ENCODE measurements around the gene ANAPC1.
"Not testable (repeated sequence)": the region's sequence is repeated elsewhere in the genome, so short reads cannot be mapped to it uniquely, and the experiment has no call there.

ANAPC1 gene

GRCh38 chr2:111790633-111791032 lies 93.4 kb downstream of the ANAPC1 start:
- FAIRE-seq, result not testable (repeated sequence)

GRCh38 chr2:111784081-111784480 lies 99.9 kb downstream of the ANAPC1 start:
- FAIRE-seq, result not testable (repeated sequence)

GRCh38 chr2:111782195-111782594 lies 101.8 kb downstream of the ANAPC1 start:
- FAIRE-seq, result not testable (repeated sequence)

GRCh38 chr2:111781443-111782094 lies 102.4 kb downstream of the ANAPC1 start:
- peak; percentile 65 for FAIRE-seq

- not testable (repeated sequence) for FAIRE-seq
Observed at GRCh38 chr2:111777155-111777554, 106.8 kb downstream of the ANAPC1 start.

- not testable (repeated sequence) for FAIRE-seq
Observed at GRCh38 chr2:111776296-111776695, 107.7 kb downstream of the ANAPC1 start.

- FAIRE-seq, result peak; percentile 33
Observed at GRCh38 chr2:111772180-111772579, 111.8 kb downstream of the ANAPC1 start.

- FAIRE-seq, result not testable (repeated sequence)
Observed at GRCh38 chr2:111770916-111771658, 112.9 kb downstream of the ANAPC1 start.

GRCh38 chr2:111768266-111769190 lies 115.5 kb downstream of the ANAPC1 start:
- not testable (repeated sequence) for FAIRE-seq

- FAIRE-seq, result not testable (repeated sequence)
Observed at GRCh38 chr2:111767087-111767486, 116.9 kb downstream of the ANAPC1 start.

- not testable (repeated sequence) for FAIRE-seq
Observed at GRCh38 chr2:111766295-111766694, 117.7 kb downstream of the ANAPC1 start.

- not testable (repeated sequence) for FAIRE-seq
Observed at GRCh38 chr2:111764151-111764550, 119.8 kb downstream of the ANAPC1 start.

GRCh38 chr2:111760697-111761284 lies 123.2 kb downstream of the ANAPC1 start:
- not testable (repeated sequence) for FAIRE-seq

- FAIRE-seq, result not testable (repeated sequence)
Observed at GRCh38 chr2:111752533-111752932, 131.5 kb downstream of the ANAPC1 start.

GRCh38 chr2:111750641-111751040 lies 133.4 kb downstream of the ANAPC1 start:
- not testable (repeated sequence) for FAIRE-seq

GRCh38 chr2:111748429-111748828 lies 135.6 kb downstream of the ANAPC1 start:
- FAIRE-seq, result not testable (repeated sequence)

GRCh38 chr2:111747410-111748115 lies 136.4 kb downstream of the ANAPC1 start:
- peak; percentile 36 for FAIRE-seq

GRCh38 chr2:111744751-111745150 lies 139.2 kb downstream of the ANAPC1 start:
- FAIRE-seq, result not testable (repeated sequence)

- not testable (repeated sequence) for FAIRE-seq
Observed at GRCh38 chr2:111741517-111741916, 142.5 kb downstream of the ANAPC1 start.

GRCh38 chr2:111735838-111736721 lies 147.9 kb downstream of the ANAPC1 start:
- FAIRE-seq, result peak; percentile 95

- FAIRE-seq, result not testable (repeated sequence)
Observed at GRCh38 chr2:111735420-111735819, 148.6 kb downstream of the ANAPC1 start.
